ENCODE measurements around the gene DKK1.

DNA sequence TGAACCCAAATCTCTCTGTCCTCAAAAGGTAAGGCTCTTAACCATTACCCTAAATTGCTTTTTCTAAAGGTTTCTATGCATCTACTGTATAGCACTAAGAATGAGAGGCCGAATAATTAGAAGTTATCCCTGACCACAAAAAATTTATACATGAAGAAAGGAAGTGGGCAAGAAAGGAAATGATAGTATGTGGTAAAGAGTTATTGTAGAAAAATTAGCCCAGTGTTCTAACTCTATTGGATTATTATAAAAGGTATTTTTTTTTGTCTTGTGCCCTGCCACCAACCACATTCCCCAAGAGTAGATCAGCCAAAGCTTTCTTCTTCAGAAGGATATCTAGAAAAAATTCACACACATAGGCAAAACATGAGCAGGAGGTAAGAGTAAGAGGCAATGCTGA lies 45.4 kb downstream of the DKK1 start:
- TF ChIP-seq, protein P1, sequence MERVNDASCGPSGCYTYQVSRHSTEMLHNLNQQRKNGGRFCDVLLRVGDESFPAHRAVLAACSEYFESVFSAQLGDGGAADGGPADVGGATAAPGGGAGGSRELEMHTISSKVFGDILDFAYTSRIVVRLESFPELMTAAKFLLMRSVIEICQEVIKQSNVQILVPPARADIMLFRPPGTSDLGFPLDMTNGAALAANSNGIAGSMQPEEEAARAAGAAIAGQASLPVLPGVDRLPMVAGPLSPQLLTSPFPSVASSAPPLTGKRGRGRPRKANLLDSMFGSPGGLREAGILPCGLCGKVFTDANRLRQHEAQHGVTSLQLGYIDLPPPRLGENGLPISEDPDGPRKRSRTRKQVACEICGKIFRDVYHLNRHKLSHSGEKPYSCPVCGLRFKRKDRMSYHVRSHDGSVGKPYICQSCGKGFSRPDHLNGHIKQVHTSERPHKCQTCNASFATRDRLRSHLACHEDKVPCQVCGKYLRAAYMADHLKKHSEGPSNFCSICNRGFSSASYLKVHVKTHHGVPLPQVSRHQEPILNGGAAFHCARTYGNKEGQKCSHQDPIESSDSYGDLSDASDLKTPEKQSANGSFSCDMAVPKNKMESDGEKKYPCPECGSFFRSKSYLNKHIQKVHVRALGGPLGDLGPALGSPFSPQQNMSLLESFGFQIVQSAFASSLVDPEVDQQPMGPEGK (CRISPR knock-in tag; IDR thresholded peaks at IDR 0.05; ENCODE audit: borderline replicate concordance): no peak
- TF ChIP-seq, protein P2, sequence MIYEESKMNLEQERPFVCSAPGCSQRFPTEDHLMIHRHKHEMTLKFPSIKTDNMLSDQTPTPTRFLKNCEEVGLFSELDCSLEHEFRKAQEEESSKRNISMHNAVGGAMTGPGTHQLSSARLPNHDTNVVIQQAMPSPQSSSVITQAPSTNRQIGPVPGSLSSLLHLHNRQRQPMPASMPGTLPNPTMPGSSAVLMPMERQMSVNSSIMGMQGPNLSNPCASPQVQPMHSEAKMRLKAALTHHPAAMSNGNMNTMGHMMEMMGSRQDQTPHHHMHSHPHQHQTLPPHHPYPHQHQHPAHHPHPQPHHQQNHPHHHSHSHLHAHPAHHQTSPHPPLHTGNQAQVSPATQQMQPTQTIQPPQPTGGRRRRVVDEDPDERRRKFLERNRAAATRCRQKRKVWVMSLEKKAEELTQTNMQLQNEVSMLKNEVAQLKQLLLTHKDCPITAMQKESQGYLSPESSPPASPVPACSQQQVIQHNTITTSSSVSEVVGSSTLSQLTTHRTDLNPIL (CRISPR knock-in tag; IDR thresholded peaks at IDR 0.05; ENCODE audit: low read depth): no peak
- TF ChIP-seq TOX (CRISPR knock-in tag; IDR thresholded peaks at IDR 0.05; ENCODE audit: borderline replicate concordance) (no peak), ZFP30 (CRISPR knock-in tag; IDR thresholded peaks at IDR 0.05) (no peak), ZC3H10 (CRISPR knock-in tag; IDR thresholded peaks at IDR 0.05) (no peak), ZFP3 (CRISPR knock-in tag; IDR thresholded peaks at IDR 0.05) (no peak), ZNF70 (CRISPR knock-in tag; IDR thresholded peaks at IDR 0.05) (no peak), RARB (CRISPR knock-in tag; IDR thresholded peaks at IDR 0.05) (no peak), ARNTL (CRISPR knock-in tag; IDR thresholded peaks at IDR 0.05; ENCODE audit: borderline replicate concordance, low read depth) (no peak)

Data from SK-N-SH treated with all-trans-retinoic acid at 6 μM for 48 hours (cell line).